ENCODE results near the gene CXCL5. TPM values are rescaled to one million over a fixed set of nuclear protein-coding genes. Genes with fewer than 3 reads are reported as not detected.
"Not testable (repeated sequence)": the region's sequence is repeated elsewhere in the genome, so short reads cannot be mapped to it uniquely, and the experiment has no call there.

The CXCL5 gene
- total RNA-seq, 3 donors from 2014 or later, result 0.15 TPM; not detected in 2

DNA sequence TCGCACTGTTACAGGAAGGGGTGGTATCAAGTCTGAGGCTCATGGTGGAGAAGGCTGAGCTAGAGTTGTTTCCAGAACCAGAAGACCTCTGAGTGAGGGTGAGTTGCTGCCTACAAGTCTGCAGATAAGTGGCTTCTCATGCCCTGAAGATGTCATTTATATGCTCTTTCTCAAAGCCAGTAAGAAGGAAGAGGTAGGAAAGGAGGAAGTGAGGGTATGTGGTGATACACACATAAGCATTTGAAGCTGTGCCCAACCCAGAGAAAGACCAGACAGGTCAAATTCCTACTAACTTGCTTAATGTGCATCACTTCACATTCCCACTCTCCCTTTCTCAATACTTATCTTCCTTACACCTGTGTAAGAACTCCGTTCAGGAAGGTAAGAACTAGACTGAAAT lies 10.4 kb downstream of the CXCL5 start, which contains the start of gene PPBP:
PPBP (minus strand) TSS at position 130 of the 400 bp plus-strand sequence; CDS start at position 43, 87 bp downstream.
- no peaks in the 10 kb centered on the region for H3K4me1 ChIP-seq
- H3K9me3 ChIP-seq, result no peaks in the 10 kb centered on the region
- H3K27ac ChIP-seq, result no peak within 1 kb of the TSS
- H3K27me3 ChIP-seq, result no peaks in the 10 kb centered on the region
- no peak within 1 kb of the TSS for H3K4me3 ChIP-seq
- TF ChIP-seq CTCF (IDR thresholded peaks at IDR 0.05) (no peak), POLR2A (IDR thresholded peaks at IDR 0.05) (no peak)
- intact Hi-C loops (cut with DNase I; ENCODE audit: low total_unique reads), result no loop called here
- H3K36me3 ChIP-seq, result no peaks in the 10 kb centered on the region
- no peak for DNase-seq (ENCODE audit: low spot score in 2 of 2)

- Histone ChIP-seq H3K9me3 (no peaks in the 10 kb centered on the region), H3K4me1 (no peaks in the 10 kb centered on the region), H3K4me3 (no peak overlapping the region), H3K27ac (no peak overlapping the region), H3K27me3 (no peaks in the 10 kb centered on the region), H3K36me3 (no peaks in the 10 kb centered on the region)
- intact Hi-C loops (cut with DNase I; ENCODE audit: low total_unique reads), result no loop called here
- TF ChIP-seq CTCF (IDR thresholded peaks at IDR 0.05), result no peak
- TF ChIP-seq POLR2AphosphoS5 (IDR thresholded peaks at IDR 0.05), result no peak
- TF ChIP-seq POLR2A (IDR thresholded peaks at IDR 0.05), result no peak
- DNase-seq (ENCODE audit: low spot score in 2 of 2), result no peak
Observed at GRCh38 chr4:73985528-73985852, 13.0 kb downstream of the CXCL5 start.

DNA sequence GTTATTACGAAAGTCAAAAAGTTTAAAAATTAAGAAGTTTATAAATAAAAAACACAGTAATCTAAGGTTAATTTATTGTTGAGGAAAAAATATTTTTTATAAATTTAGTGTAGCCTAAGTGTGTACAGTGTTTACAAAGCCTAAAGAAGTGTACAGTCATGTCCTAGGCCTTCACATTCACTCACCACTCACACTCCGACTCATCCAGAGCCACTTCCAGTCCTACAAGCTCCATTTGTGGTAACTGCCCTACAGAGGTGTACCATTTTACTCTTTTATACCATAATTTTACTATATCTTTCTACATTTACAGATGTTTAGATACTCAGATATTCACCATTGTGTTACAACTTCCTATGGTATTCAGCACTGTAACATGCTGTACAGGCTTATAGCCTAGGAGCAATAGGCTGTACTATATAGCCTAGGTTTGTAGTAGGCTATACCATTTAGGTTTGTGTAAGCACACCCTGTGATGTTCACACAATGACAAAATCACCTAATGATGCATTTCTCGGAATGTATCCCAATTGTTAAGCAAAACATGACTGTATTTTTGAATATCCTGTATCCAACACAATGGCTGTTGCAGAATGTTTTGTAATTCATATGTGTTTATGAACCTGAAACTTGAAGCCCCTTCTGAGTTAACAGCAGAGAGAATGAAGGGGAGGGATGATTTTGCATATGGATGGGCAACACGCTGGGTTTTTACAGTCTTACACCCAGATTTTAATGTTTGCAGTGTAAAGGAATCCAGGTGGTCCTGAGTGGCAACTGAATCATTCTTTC lies 13.5 kb downstream of the CXCL5 start:
- Histone ChIP-seq H3K27ac (no peak overlapping the region), H3K4me1 (no peaks in the 10 kb centered on the region), H3K4me3 (no peak overlapping the region), H3K27me3 (no peaks in the 10 kb centered on the region), H3K9me3 (no peaks in the 10 kb centered on the region), H3K36me3 (no peaks in the 10 kb centered on the region)
- intact Hi-C loops (cut with DNase I; ENCODE audit: low total_unique reads), result no loop called here
- no peak for DNase-seq (ENCODE audit: low spot score in 2 of 2)
- no peak for TF ChIP-seq POLR2A (IDR thresholded peaks at IDR 0.05)
- no peak for TF ChIP-seq CTCF (IDR thresholded peaks at IDR 0.05)
- no peak for TF ChIP-seq POLR2AphosphoS5 (IDR thresholded peaks at IDR 0.05)

DNA sequence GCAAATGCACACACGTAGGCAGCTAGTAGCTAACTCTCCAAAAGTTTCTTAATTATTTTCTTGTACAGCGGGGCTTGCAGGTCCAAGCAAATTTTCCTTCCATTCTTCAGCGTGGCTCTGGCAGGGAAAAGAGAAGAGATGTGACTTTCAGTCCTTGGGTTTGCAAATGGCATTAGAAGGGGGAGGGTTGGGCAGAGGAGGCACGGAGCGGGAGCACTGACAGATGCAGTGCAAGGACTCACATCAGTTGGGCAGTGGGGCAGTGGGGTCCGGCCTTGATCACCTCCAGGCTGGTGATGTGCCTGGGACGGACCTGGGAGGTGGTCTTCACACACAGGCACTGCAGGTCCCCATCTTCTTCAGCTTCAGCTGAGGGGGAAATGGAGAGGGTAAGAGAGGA lies 17.3 kb downstream of the CXCL5 start:
- H3K27me3 ChIP-seq; H3K27ac ChIP-seq; H3K4me3 ChIP-seq; DNase-seq (ENCODE audit: low spot score in 2 of 2); intact Hi-C loops (cut with DNase I; ENCODE audit: low total_unique reads); H3K36me3 ChIP-seq; H3K4me1 ChIP-seq; H3K9me3 ChIP-seq: not testable (repeated sequence)

GRCh38 chr4:73979407-73979957 lies 19.0 kb downstream of the CXCL5 start:
- DNase-seq (ENCODE audit: low spot score in 2 of 2), result no peak
- TF ChIP-seq POLR2A (IDR thresholded peaks at IDR 0.05) (no peak), POLR2AphosphoS5 (IDR thresholded peaks at IDR 0.05) (no peak), CTCF (IDR thresholded peaks at IDR 0.05) (no peak)
- Histone ChIP-seq H3K27me3 (no peaks in the 10 kb centered on the region), H3K36me3 (no peaks in the 10 kb centered on the region), H3K4me1 (no peaks in the 10 kb centered on the region), H3K9me3 (peaks cover 10 to 11% of the 10 kb centered on the region in 2 donors), H3K4me3 (no peak overlapping the region), H3K27ac (no peak overlapping the region)
- intact Hi-C loops (cut with DNase I; ENCODE audit: low total_unique reads), result no loop called here

All from breast epithelium (tissue), 4 donors.